Measurements from ENCODE around the gene MYT1. TPM values are rescaled to one million over a fixed set of nuclear protein-coding genes. Genes with fewer than 3 reads are reported as not detected.

Gene MYT1
- total and polyA plus RNA-seq, 2 donors (not counting 1 experiment from before 2014, with no cell fraction given): not detected

GRCh38 chr20:64163776-64164122 lies 503 bp upstream of the MYT1 start:
- no peak for TF ChIP-seq EZH2 (IDR thresholded peaks at IDR 0.05; ENCODE audit: low read length, missing control alignments)
- TF ChIP-seq CTCF (conservative IDR thresholded peaks at IDR 0.05 in 1 of 2, IDR thresholded peaks at IDR 0.05 in 1 of 2; ENCODE audit: low read depth in 1 of 2, low read length in 2 of 2): no peak
- Histone ChIP-seq H3K9ac (ENCODE audit: insufficient read depth, low read length) (no peak overlapping the region), H3K4me3 (replicated peaks in 1 of 4; ENCODE audit: control extremely low read depth in 1 of 4, insufficient read depth in 1 of 4, low read depth in 3 of 4, low read length in 4 of 4) (no peak overlapping the region), H2AFZ (ENCODE audit: low read length) (no peak overlapping the region), H4K20me1 (ENCODE audit: control insufficient read depth, extremely low read depth, insufficient read depth, low read length) (no peaks in the 10 kb centered on the region), H3K27ac (ENCODE audit: insufficient read depth, low read length) (no peak overlapping the region), H3K79me2 (ENCODE audit: control insufficient read depth, insufficient read depth, low read length) (no peaks in the 10 kb centered on the region), H3K27me3 (ENCODE audit: control insufficient read depth, insufficient read depth, low read length) (peaks cover 27% of the 10 kb centered on the region), H3K4me1 (ENCODE audit: control insufficient read depth, extremely low read depth, insufficient read depth, low read length) (no peaks in the 10 kb centered on the region), H3K4me2 (ENCODE audit: extremely low read depth, insufficient read depth, low read length) (no peak overlapping the region), H3K36me3 (ENCODE audit: control insufficient read depth, insufficient read depth, low read length) (no peaks in the 10 kb centered on the region), H3K9me3 (ENCODE audit: control insufficient read depth, insufficient read depth, low read depth, low read length) (no peaks in the 10 kb centered on the region)
- no peak for DNase-seq (ENCODE audit: low read depth in 2 of 2)

GRCh38 chr20:64165866-64166600 lies 1.8 kb downstream of the MYT1 start:
- TF ChIP-seq EZH2 (IDR thresholded peaks at IDR 0.05; ENCODE audit: low read length, missing control alignments) (no peak), CTCF (conservative IDR thresholded peaks at IDR 0.05 in 1 of 2, IDR thresholded peaks at IDR 0.05 in 1 of 2; ENCODE audit: low read depth in 1 of 2, low read length in 2 of 2) (no peak)
- Histone ChIP-seq H3K27me3 (ENCODE audit: control insufficient read depth, insufficient read depth, low read length) (peaks cover 25% of the 10 kb centered on the region), H4K20me1 (ENCODE audit: control insufficient read depth, extremely low read depth, insufficient read depth, low read length) (no peaks in the 10 kb centered on the region), H3K4me1 (ENCODE audit: control insufficient read depth, extremely low read depth, insufficient read depth, low read length) (no peaks in the 10 kb centered on the region), H3K4me3 (replicated peaks in 1 of 4; ENCODE audit: control extremely low read depth in 1 of 4, insufficient read depth in 1 of 4, low read depth in 3 of 4, low read length in 4 of 4) (no peak overlapping the region), H3K9ac (ENCODE audit: insufficient read depth, low read length) (no peak overlapping the region), H3K9me3 (ENCODE audit: control insufficient read depth, insufficient read depth, low read depth, low read length) (no peaks in the 10 kb centered on the region), H3K4me2 (ENCODE audit: extremely low read depth, insufficient read depth, low read length) (no peak overlapping the region), H3K79me2 (ENCODE audit: control insufficient read depth, insufficient read depth, low read length) (no peaks in the 10 kb centered on the region), H3K36me3 (ENCODE audit: control insufficient read depth, insufficient read depth, low read length) (no peaks in the 10 kb centered on the region), H2AFZ (ENCODE audit: low read length) (no peak overlapping the region), H3K27ac (ENCODE audit: insufficient read depth, low read length) (no peak overlapping the region)
- DNase-seq (ENCODE audit: low read depth in 2 of 2): no peak

GRCh38 chr20:64166721-64167615 lies 2.7 kb downstream of the MYT1 start:
- Histone ChIP-seq H2AFZ (ENCODE audit: low read length) (no peak overlapping the region), H4K20me1 (ENCODE audit: control insufficient read depth, extremely low read depth, insufficient read depth, low read length) (no peaks in the 10 kb centered on the region), H3K27ac (ENCODE audit: insufficient read depth, low read length) (no peak overlapping the region), H3K9ac (ENCODE audit: insufficient read depth, low read length) (no peak overlapping the region), H3K4me2 (ENCODE audit: extremely low read depth, insufficient read depth, low read length) (no peak overlapping the region), H3K79me2 (ENCODE audit: control insufficient read depth, insufficient read depth, low read length) (no peaks in the 10 kb centered on the region), H3K9me3 (ENCODE audit: control insufficient read depth, insufficient read depth, low read depth, low read length) (no peaks in the 10 kb centered on the region), H3K4me3 (replicated peaks in 1 of 4; ENCODE audit: control extremely low read depth in 1 of 4, insufficient read depth in 1 of 4, low read depth in 3 of 4, low read length in 4 of 4) (no peak overlapping the region), H3K27me3 (ENCODE audit: control insufficient read depth, insufficient read depth, low read length) (peaks cover 22% of the 10 kb centered on the region), H3K36me3 (ENCODE audit: control insufficient read depth, insufficient read depth, low read length) (no peaks in the 10 kb centered on the region), H3K4me1 (ENCODE audit: control insufficient read depth, extremely low read depth, insufficient read depth, low read length) (no peaks in the 10 kb centered on the region)
- DNase-seq (ENCODE audit: low read depth in 2 of 2): no peak
- TF ChIP-seq CTCF (conservative IDR thresholded peaks at IDR 0.05 in 1 of 2, IDR thresholded peaks at IDR 0.05 in 1 of 2; ENCODE audit: low read depth in 1 of 2, low read length in 2 of 2) (no peak), EZH2 (IDR thresholded peaks at IDR 0.05; ENCODE audit: low read length, missing control alignments) (no peak)
